Thyroid gland (tissue), 4 donors: ENCODE results near the gene TET3.

Source experiments
- CTCF ChIP-seq, 6 experiments: fragments of 200-600 bp in 3 of 6; fragments of 450-650 bp in 3 of 6; sonication (generic) in 3 of 6; IDR thresholded peaks; one replicate each; pipeline ENCODE4 v1.5.1; 2016 to 2019; ENCODE audit warnings: antibody characterized with exemption in 6 of 6, mild to moderate bottlenecking in 2 of 6, inconsistent platforms in 1 of 6, moderate library complexity in 1 of 6
- POLR2A ChIP-seq, 2 donors: fragments of 450-650 bp; IDR thresholded peaks; one replicate each; pipeline ENCODE4 v1.6.1; 2017; ENCODE audit warnings: antibody characterized with exemption in 2 of 2, mild to moderate bottlenecking in 2 of 2, moderate library complexity in 1 of 2

GRCh38 chr2:73984203-73984921 lies at the start of gene TET3:
- TF ChIP-seq CTCF (IDR thresholded peaks at IDR 0.05): no peak
- TF ChIP-seq POLR2A (IDR thresholded peaks at IDR 0.05): no peak
